Panc1 (cell line): ENCODE measurements around the gene ACAD8. TPM values are rescaled to one million over a fixed set of nuclear protein-coding genes. Genes with fewer than 3 reads are reported as not detected.

Experiments
- ATAC-seq: fragments of 200-7000 bp; cut with Tn5 transposase; 2 replicates; pipeline ENCODE4 v1.9.1; 2020; ENCODE audit warnings: mild to moderate bottlenecking, moderate library complexity
- BruUV-seq: library from RNA; stranded (reverse); fragments of 400-500 nt; replicated peaks from 2 replicates; lab custom pipeline; 2021; lab: Mats Ljungman, UMichigan
- CTCF ChIA-PET: fragments of 300-600 bp; sonication (Branson Sonifier 250); formaldehyde crosslinking; loops from one replicate; lab custom pipeline; 2022; ENCODE audit warnings: antibody characterized with exemption; lab: Charles Lee
- POLR2A ChIA-PET: fragments of 300-600 bp; sonication (Branson Sonifier 250); formaldehyde crosslinking; loops from one replicate; lab custom pipeline; 2022; ENCODE audit warnings: antibody characterized with exemption; lab: Charles Lee
- DNase-seq: peaks from one replicate; pipeline ENCODE4 v3.0.0-alpha.2; 2010; ENCODE audit warnings: low read depth, low spot score
- H3K27ac ChIP-seq: 2 replicates; pipeline ENCODE4 v1.5.1; 2011; ENCODE audit warnings: mild to moderate bottlenecking, low read length, inconsistent platforms
- H3K27me3 ChIP-seq: fragments of 200-500 bp; sonication (Bioruptor generic); 2 replicates; pipeline ENCODE4 v1.6.0; 2014; ENCODE audit warnings: low read length, inconsistent platforms; ENCODE audit not compliant: control insufficient read depth, insufficient read depth
- H3K36me3 ChIP-seq: fragments of 200-500 bp; sonication (Bioruptor generic); 2 replicates; pipeline ENCODE4 v1.5.1; 2014; ENCODE audit warnings: inconsistent platforms, mild to moderate bottlenecking, low read length, moderate library complexity; ENCODE audit not compliant: control insufficient read depth, insufficient read depth
- H3K4me1 ChIP-seq: 2 replicates; pipeline ENCODE4 v1.5.1; 2011; ENCODE audit warnings: inconsistent platforms, mild to moderate bottlenecking, low read length, moderate library complexity; ENCODE audit not compliant: control insufficient read depth, insufficient read depth
- H3K4me3 ChIP-seq, 2 experiments: 2 replicates each; pipeline ENCODE4 v1.5.1; 2011 to 2012; ENCODE audit warnings: low read depth in 2 of 2, low read length in 2 of 2, mild to moderate bottlenecking in 2 of 2, inconsistent platforms in 1 of 2, moderate library complexity in 1 of 2
- H3K9me3 ChIP-seq: fragments of 200-500 bp; sonication (Bioruptor generic); 2 replicates; pipeline ENCODE4 v1.5.1; 2014; ENCODE audit warnings: low read depth, mild to moderate bottlenecking, inconsistent platforms, low read length, moderate library complexity; ENCODE audit not compliant: control insufficient read depth, insufficient read depth
- POLR2AphosphoS5 ChIP-seq: IDR thresholded peaks from 2 replicates; pipeline ENCODE4 v1.6.1; 2012; ENCODE audit warnings: mild to moderate bottlenecking, low read depth, low read length, moderate library complexity
- SIN3A ChIP-seq: IDR thresholded peaks from 2 replicates; pipeline ENCODE4 v1.6.1; 2012; ENCODE audit warnings: low read depth, mild to moderate bottlenecking, low read length, moderate library complexity, borderline replicate concordance; ENCODE audit not compliant: insufficient read depth
- TCF7L2 ChIP-seq: IDR thresholded peaks from 2 replicates; pipeline ENCODE4 v1.6.1; 2011; ENCODE audit warnings: mild to moderate bottlenecking, low read depth, low read length, inconsistent platforms
- in situ Hi-C: cut with HindIII; loops from 2 replicates; pipeline ENCODE4 v1.10.0; 2016; ENCODE audit warnings: low sequenced_read_pairs, low pct_unique_long_range_greater_than_20kb
- intact Hi-C: fragments of 100-400 bp; cut with micrococcal nuclease; formaldehyde crosslinking; loops from one replicate; pipeline ENCODE4 v1.10.0; 2022; ENCODE audit not compliant: unreplicated experiment
- total RNA-seq: library from RNA; stranded (reverse); gene quantifications from one replicate; pipeline ENCODE4 v1.2.1, GENCODE V29; 2021; ENCODE audit not compliant: unreplicated experiment
- TF ChIP-seq, protein P1 (sequence below), 2 experiments: IDR thresholded peaks; 2 replicates each; pipeline ENCODE4 v1.6.1; 2011 to 2012; ENCODE audit warnings: low read depth in 2 of 2, control low read depth in 1 of 2, low read length in 1 of 2, mild to moderate bottlenecking in 1 of 2, moderate library complexity in 1 of 2; ENCODE audit not compliant: insufficient read depth in 1 of 2
- TF ChIP-seq, protein P2 (sequence below): fragments of 450-650 bp; IDR thresholded peaks from 2 replicates; pipeline ENCODE4 v1.5.1; 2017; ENCODE audit warnings: mild to moderate bottlenecking

The ACAD8 gene
- total RNA-seq, 1 experiment from 2014 or later, result 28.4 TPM

DNA sequence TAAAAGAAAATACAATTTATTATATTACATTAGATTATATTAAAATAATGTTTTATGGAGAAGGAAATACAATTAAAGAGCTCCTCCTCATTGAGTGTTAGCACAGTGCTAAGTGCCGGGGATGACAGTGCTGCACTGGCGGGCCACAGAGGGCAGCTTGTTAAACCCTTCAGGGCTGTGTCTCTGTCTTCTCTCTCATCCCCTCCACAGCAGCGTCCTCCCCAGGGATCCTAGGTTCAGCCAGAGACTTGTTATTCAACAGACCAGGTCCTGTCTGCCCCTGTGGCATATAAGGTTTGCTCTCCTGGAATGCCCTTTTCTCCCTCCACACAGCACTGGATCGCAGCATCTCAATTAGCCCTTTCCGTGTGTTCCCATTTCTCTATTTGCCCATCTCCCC, 14.4 kb upstream of the ACAD8 start:
- ATAC-seq (no peak), DNase-seq (no peak)
- TF ChIP-seq, protein P1, sequence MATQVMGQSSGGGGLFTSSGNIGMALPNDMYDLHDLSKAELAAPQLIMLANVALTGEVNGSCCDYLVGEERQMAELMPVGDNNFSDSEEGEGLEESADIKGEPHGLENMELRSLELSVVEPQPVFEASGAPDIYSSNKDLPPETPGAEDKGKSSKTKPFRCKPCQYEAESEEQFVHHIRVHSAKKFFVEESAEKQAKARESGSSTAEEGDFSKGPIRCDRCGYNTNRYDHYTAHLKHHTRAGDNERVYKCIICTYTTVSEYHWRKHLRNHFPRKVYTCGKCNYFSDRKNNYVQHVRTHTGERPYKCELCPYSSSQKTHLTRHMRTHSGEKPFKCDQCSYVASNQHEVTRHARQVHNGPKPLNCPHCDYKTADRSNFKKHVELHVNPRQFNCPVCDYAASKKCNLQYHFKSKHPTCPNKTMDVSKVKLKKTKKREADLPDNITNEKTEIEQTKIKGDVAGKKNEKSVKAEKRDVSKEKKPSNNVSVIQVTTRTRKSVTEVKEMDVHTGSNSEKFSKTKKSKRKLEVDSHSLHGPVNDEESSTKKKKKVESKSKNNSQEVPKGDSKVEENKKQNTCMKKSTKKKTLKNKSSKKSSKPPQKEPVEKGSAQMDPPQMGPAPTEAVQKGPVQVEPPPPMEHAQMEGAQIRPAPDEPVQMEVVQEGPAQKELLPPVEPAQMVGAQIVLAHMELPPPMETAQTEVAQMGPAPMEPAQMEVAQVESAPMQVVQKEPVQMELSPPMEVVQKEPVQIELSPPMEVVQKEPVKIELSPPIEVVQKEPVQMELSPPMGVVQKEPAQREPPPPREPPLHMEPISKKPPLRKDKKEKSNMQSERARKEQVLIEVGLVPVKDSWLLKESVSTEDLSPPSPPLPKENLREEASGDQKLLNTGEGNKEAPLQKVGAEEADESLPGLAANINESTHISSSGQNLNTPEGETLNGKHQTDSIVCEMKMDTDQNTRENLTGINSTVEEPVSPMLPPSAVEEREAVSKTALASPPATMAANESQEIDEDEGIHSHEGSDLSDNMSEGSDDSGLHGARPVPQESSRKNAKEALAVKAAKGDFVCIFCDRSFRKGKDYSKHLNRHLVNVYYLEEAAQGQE (IDR thresholded peaks at IDR 0.05; ENCODE audit: insufficient read depth in 1 of 2, low read depth in 2 of 2, low read length in 1 of 2), result no peak
- TF ChIP-seq, protein P2, sequence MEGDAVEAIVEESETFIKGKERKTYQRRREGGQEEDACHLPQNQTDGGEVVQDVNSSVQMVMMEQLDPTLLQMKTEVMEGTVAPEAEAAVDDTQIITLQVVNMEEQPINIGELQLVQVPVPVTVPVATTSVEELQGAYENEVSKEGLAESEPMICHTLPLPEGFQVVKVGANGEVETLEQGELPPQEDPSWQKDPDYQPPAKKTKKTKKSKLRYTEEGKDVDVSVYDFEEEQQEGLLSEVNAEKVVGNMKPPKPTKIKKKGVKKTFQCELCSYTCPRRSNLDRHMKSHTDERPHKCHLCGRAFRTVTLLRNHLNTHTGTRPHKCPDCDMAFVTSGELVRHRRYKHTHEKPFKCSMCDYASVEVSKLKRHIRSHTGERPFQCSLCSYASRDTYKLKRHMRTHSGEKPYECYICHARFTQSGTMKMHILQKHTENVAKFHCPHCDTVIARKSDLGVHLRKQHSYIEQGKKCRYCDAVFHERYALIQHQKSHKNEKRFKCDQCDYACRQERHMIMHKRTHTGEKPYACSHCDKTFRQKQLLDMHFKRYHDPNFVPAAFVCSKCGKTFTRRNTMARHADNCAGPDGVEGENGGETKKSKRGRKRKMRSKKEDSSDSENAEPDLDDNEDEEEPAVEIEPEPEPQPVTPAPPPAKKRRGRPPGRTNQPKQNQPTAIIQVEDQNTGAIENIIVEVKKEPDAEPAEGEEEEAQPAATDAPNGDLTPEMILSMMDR, result no peak
- TF ChIP-seq TCF7L2 (no peak), POLR2AphosphoS5 (no peak), SIN3A (no peak)
- no TSS peak for BruUV-seq
- ChIA-PET CTCF (no interaction called here), POLR2A (no interaction called here)
- Histone ChIP-seq H3K4me3 (no peak overlapping the region), H3K9me3 (no peaks in the 10 kb centered on the region), H3K27ac (no peak overlapping the region), H3K4me1 (no peaks in the 10 kb centered on the region), H3K27me3 (no peaks in the 10 kb centered on the region), H3K36me3 (peaks cover 8% of the 10 kb centered on the region; the same call in 1 of the 2 replicates)
- in situ Hi-C loops, result no loop called here
- intact Hi-C loops, result no loop called here

DNA sequence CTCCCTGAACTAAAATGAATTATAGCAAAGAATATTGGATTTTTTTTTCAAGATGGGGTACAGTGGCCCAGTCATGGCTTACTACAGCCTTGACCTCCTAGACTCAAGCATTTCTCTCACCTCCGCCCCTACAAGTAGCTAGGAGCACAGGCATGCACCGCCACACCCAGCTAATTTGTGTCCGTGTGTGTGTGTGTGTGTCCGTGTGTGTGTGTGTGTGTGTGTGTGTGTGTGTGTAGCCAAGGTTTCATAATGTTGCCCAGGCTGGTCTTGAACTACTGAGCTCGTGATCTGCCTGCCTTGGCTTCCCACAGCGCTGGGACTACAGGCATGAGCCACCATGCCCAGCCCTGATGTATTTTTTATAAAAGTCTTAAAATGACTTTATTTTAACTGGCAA, 12.8 kb upstream of the ACAD8 start:
- Histone ChIP-seq H3K27ac (no peak overlapping the region), H3K9me3 (no peaks in the 10 kb centered on the region), H3K36me3 (peaks cover 7% of the 10 kb centered on the region; the same call in 1 of the 2 replicates), H3K4me3 (no peak overlapping the region), H3K4me1 (no peaks in the 10 kb centered on the region), H3K27me3 (no peaks in the 10 kb centered on the region)
- CTCF ChIA-PET, result no interaction called here
- POLR2A ChIA-PET, result interaction anchor here (0.6 kb wide), 1 partner anchor 10 kb away, joined by 4 read pairs; no protein-coding TSS in a partner anchor
- intact Hi-C loops (no loop called here), in situ Hi-C loops (no loop called here)
- TF ChIP-seq TCF7L2 (no peak), SIN3A (no peak), POLR2AphosphoS5 (no peak)
- TF ChIP-seq, protein P2, result no peak
- TF ChIP-seq, protein P1 (IDR thresholded peaks at IDR 0.05; ENCODE audit: insufficient read depth in 1 of 2, low read depth in 2 of 2, low read length in 1 of 2), result no peak
- DNase-seq (no peak), ATAC-seq (no peak)
- BruUV-seq, result no TSS peak
